Neural progenitor cell (in vitro differentiated cells): Measurements from ENCODE around the gene TMEM14B. TPM values are rescaled to one million over a fixed set of nuclear protein-coding genes. Genes with fewer than 3 reads are reported as not detected.
A peak's percentile ranks its signal among the peaks of the same experiment; 100 is the strongest.

ENCODE experiments used
- DNase-seq: peaks from one replicate; pipeline ENCODE4 v3.0.0-alpha.2; 2016; ENCODE audit warnings: low spot score
- H2AFZ ChIP-seq: fragments of 200-600 bp; sonication (generic); replicated peaks from 2 replicates; pipeline ENCODE4 v1.6.1; 2016; ENCODE audit warnings: antibody characterized with exemption
- H3F3A ChIP-seq: fragments of 200-600 bp; sonication (generic); 2 replicates; pipeline ENCODE4 v1.6.1; 2016; ENCODE audit warnings: antibody characterized with exemption, low read depth
- H3K27ac ChIP-seq: fragments of 200-600 bp; sonication (generic); 2 replicates; pipeline ENCODE4 v1.5.1; 2016; ENCODE audit warnings: mild to moderate bottlenecking
- H3K27me3 ChIP-seq: fragments of 200-600 bp; sonication (generic); 2 replicates; pipeline ENCODE4 v1.6.1; 2016; ENCODE audit warnings: mild to moderate bottlenecking, moderate library complexity
- H3K36me3 ChIP-seq: fragments of 200-600 bp; sonication (generic); 2 replicates; pipeline ENCODE4 v1.5.1; 2016
- H3K4me1 ChIP-seq: fragments of 200-600 bp; sonication (generic); 2 replicates; pipeline ENCODE4 v1.6.1; 2016; ENCODE audit warnings: mixed run types
- H3K4me2 ChIP-seq: fragments of 200-600 bp; sonication (generic); 2 replicates; pipeline ENCODE4 v1.6.1; 2016
- H3K4me3 ChIP-seq: fragments of 200-600 bp; sonication (generic); 2 replicates; pipeline ENCODE4 v1.5.1; 2016
- H3K79me2 ChIP-seq: fragments of 200-600 bp; sonication (generic); 2 replicates; pipeline ENCODE4 v1.6.1; 2016; ENCODE audit warnings: low read depth
- H3K9ac ChIP-seq: fragments of 200-600 bp; sonication (generic); 2 replicates; pipeline ENCODE4 v1.6.1; 2016
- H3K9me3 ChIP-seq: fragments of 200-600 bp; sonication (generic); 2 replicates; pipeline ENCODE4 v1.5.1; 2016; ENCODE audit warnings: low read depth
- H4K20me1 ChIP-seq: fragments of 200-600 bp; sonication (generic); 2 replicates; pipeline ENCODE4 v1.6.1; 2016; ENCODE audit warnings: low read depth
- H3K27ac Mint-ChIP-seq: 3 replicates; pipeline ENCODE4 v1.8.0; 2021; ENCODE audit warnings: mixed read lengths
- H3K27me3 Mint-ChIP-seq: 2 replicates; pipeline ENCODE4 v1.8.0; 2022; ENCODE audit warnings: low read depth, mild to moderate bottlenecking, inconsistent platforms, moderate library complexity, mixed read lengths; ENCODE audit not compliant: insufficient read depth
- H3K36me3 Mint-ChIP-seq: 3 replicates; pipeline ENCODE4 v1.8.0; 2021; ENCODE audit warnings: mixed read lengths
- H3K4me1 Mint-ChIP-seq: 3 replicates; pipeline ENCODE4 v1.8.0; 2021; ENCODE audit warnings: mixed read lengths
- H3K4me3 Mint-ChIP-seq: 3 replicates; pipeline ENCODE4 v1.8.0; 2021; ENCODE audit warnings: mild to moderate bottlenecking, moderate library complexity, mixed read lengths
- H3K9me3 Mint-ChIP-seq: 3 replicates; pipeline ENCODE4 v1.8.0; 2020; ENCODE audit warnings: mixed read lengths
- EZH2 ChIP-seq: fragments of 200-600 bp; sonication (generic); IDR thresholded peaks from 2 replicates; pipeline ENCODE4 v1.6.1; 2017; ENCODE audit warnings: antibody characterized with exemption, mild to moderate bottlenecking, moderate library complexity
- small RNA-seq: library from RNA; depleted of rRNA; stranded (forward); fragments of <200 nt; gene quantifications from one replicate; pipeline ENCODE3, GENCODE V24; 2015
- total RNA-seq: library from RNA; depleted of rRNA; stranded (reverse); fragments of >200 nt; gene quantifications from 2 replicates; pipeline ENCODE4 v1.2.3, GENCODE V29; 2015; ENCODE audit warnings: low replicate concordance
- TF ChIP-seq, protein P1 (sequence below): fragments of 200-600 bp; sonication (generic); IDR thresholded peaks from 2 replicates; pipeline ENCODE4 v1.5.1; 2017; ENCODE audit warnings: antibody characterized with exemption, mild to moderate bottlenecking

The TMEM14B gene
- total RNA-seq, 1 donor from 2014 or later, result 138 TPM

GRCh38 chr6:10801224-10801848 lies 53.7 kb downstream of the TMEM14B start:
- Histone ChIP-seq H3K27ac (no peak overlapping the region), H3K79me2 (no peaks in the 10 kb centered on the region), H3K27me3 (no peaks in the 10 kb centered on the region), H3K36me3 (no peaks in the 10 kb centered on the region), H3K9ac (no peak overlapping the region), H2AFZ (no peak overlapping the region), H3K4me1 (no peaks in the 10 kb centered on the region), H3F3A (no peaks in the 10 kb centered on the region), H3K4me3 (no peak overlapping the region), H4K20me1 (peaks cover 3% of the 10 kb centered on the region), H3K4me2 (no peak overlapping the region), H3K9me3 (no peaks in the 10 kb centered on the region)
- Mint-ChIP-seq H3K4me1 (no peaks in the 10 kb centered on the region), H3K9me3 (no peaks in the 10 kb centered on the region), H3K27me3 (peaks cover 2% of the 10 kb centered on the region), H3K36me3 (peaks cover 6% of the 10 kb centered on the region), H3K4me3 (no peak overlapping the region), H3K27ac (no peak overlapping the region)
- DNase-seq, result peak; percentile 65
- no peak for TF ChIP-seq EZH2
- TF ChIP-seq, protein P1, sequence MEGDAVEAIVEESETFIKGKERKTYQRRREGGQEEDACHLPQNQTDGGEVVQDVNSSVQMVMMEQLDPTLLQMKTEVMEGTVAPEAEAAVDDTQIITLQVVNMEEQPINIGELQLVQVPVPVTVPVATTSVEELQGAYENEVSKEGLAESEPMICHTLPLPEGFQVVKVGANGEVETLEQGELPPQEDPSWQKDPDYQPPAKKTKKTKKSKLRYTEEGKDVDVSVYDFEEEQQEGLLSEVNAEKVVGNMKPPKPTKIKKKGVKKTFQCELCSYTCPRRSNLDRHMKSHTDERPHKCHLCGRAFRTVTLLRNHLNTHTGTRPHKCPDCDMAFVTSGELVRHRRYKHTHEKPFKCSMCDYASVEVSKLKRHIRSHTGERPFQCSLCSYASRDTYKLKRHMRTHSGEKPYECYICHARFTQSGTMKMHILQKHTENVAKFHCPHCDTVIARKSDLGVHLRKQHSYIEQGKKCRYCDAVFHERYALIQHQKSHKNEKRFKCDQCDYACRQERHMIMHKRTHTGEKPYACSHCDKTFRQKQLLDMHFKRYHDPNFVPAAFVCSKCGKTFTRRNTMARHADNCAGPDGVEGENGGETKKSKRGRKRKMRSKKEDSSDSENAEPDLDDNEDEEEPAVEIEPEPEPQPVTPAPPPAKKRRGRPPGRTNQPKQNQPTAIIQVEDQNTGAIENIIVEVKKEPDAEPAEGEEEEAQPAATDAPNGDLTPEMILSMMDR, result peak; percentile 99

Small RNA genes within 50 kb of the gene (small RNA-seq; reads per million reads assigned to genes)
- gene RNA5SP203, result not detected

Other genes starting within 250 kb of the TMEM14B start
- gene GCNT2, start 226.5 kb upstream of the TMEM14B start, total RNA-seq, result 34.7 and 48.4 TPM in 2 replicates
- gene C6orf52, start 53.2 kb upstream of the TMEM14B start, total RNA-seq, result 0.45 and 2.9 TPM in 2 replicates
- 13.9 and 28.8 TPM in 2 replicates for gene PAK1IP1, start 52.8 kb upstream of the TMEM14B start, total RNA-seq
- 199 and 315 TPM in 2 replicates for gene TMEM14C, start 24.7 kb upstream of the TMEM14B start, total RNA-seq
- gene MAK, start 90.7 kb downstream of the TMEM14B start, total RNA-seq, result 1.7 and 4.2 TPM in 2 replicates
- not detected in 2 replicates for gene GCM2, start 134.2 kb downstream of the TMEM14B start, total RNA-seq
- gene SYCP2L, start 139.2 kb downstream of the TMEM14B start, total RNA-seq, result 8.9 and 12.5 TPM in 2 replicates